Measurements from ENCODE around the gene KLHDC3.

DNA sequence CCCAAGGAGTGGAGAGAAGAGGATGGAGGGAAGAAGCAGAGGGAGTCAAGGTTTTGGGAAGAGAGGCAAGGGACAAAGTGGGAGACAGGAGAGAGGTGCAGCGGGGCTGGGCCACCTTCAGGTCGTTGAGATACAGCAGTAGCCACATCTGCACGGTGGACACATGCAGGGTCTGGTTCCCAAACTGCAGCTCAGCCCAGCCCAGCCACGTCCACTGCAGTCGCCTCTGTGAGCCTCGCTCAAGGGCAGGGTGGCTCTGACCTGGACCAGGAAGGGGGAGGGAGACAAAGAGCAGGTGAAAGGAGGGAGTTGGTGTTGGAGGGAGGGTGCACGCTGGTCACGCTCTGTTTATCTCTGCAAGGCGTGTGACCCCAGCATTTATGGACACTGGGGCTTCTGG is 24.7 kb downstream of the KLHDC3 start:
- TF ChIP-seq STAT1 (conservative IDR thresholded peaks at IDR 0.05) (no peak), CTCF (IDR thresholded peaks at IDR 0.05 in 2 of 3, conservative IDR thresholded peaks at IDR 0.05 in 1 of 3; ENCODE audit: control insufficient read depth in 2 of 3, extremely low read depth in 1 of 3, insufficient read depth in 1 of 3, low read depth in 3 of 3, low read length in 3 of 3) (no peak), RAD21 (IDR thresholded peaks at IDR 0.05; ENCODE audit: insufficient read depth, low read depth, low read length) (no peak), ZNF207 (IDR thresholded peaks at IDR 0.05; ENCODE audit: borderline replicate concordance) (no peak), EZH2 (IDR thresholded peaks at IDR 0.05; ENCODE audit: borderline replicate concordance, control insufficient read depth, low read depth, low read length) (no peak), STAT3 (IDR thresholded peaks at IDR 0.05; ENCODE audit: low read depth, low read length) (no peak), NRF1 (conservative IDR thresholded peaks at IDR 0.05; ENCODE audit: low read depth, low read length) (no peak), POLR2AphosphoS5 (IDR thresholded peaks at IDR 0.05; ENCODE audit: low read length) (no peak), HCFC1 (IDR thresholded peaks at IDR 0.05; ENCODE audit: low read length) (no peak), TCF3 (IDR thresholded peaks at IDR 0.05; ENCODE audit: borderline replicate concordance, insufficient read depth, low read depth, low read length) (no peak), E2F4 (IDR thresholded peaks at IDR 0.05; ENCODE audit: low read depth, low read length) (no peak)

All from GM12878 (cell line).